Uterus (tissue), 2 donors: ENCODE data around the gene SELENOS.

Source experiments
- CTCF ChIP-seq, 4 experiments: fragments of 200-600 bp in 2 of 4; fragments of 450-650 bp in 2 of 4; sonication (generic) in 2 of 4; IDR thresholded peaks; one replicate each; pipeline ENCODE4 v1.5.1; 2016 to 2019; ENCODE audit warnings: antibody characterized with exemption in 4 of 4, mild to moderate bottlenecking in 2 of 4, moderate library complexity in 1 of 4
- POLR2A ChIP-seq, 2 donors: fragments of 450-650 bp; IDR thresholded peaks; one replicate each; pipeline ENCODE4 v1.6.1; 2016; ENCODE audit warnings: antibody characterized with exemption in 2 of 2, mild to moderate bottlenecking in 1 of 2, moderate library complexity in 1 of 2

- TF ChIP-seq CTCF (IDR thresholded peaks at IDR 0.05), result peak; percentile 83 to 93 (median 88)
- TF ChIP-seq POLR2A (IDR thresholded peaks at IDR 0.05), result no peak
These were observed 18.8 kb downstream of the SELENOS start for GRCh38 chr15:101258238-101259144.
